HG03354 (cell line): ENCODE measurements around the gene KLF7.

Source experiments
- ATAC-seq: cut with Tn5 transposase; IDR thresholded peaks from one replicate; pipeline ENCODE4 v1.9.1; 2021; ENCODE audit warnings: mild to moderate bottlenecking; ENCODE audit not compliant: unreplicated experiment, poor library complexity, severe bottlenecking

Gene KLF7

DNA sequence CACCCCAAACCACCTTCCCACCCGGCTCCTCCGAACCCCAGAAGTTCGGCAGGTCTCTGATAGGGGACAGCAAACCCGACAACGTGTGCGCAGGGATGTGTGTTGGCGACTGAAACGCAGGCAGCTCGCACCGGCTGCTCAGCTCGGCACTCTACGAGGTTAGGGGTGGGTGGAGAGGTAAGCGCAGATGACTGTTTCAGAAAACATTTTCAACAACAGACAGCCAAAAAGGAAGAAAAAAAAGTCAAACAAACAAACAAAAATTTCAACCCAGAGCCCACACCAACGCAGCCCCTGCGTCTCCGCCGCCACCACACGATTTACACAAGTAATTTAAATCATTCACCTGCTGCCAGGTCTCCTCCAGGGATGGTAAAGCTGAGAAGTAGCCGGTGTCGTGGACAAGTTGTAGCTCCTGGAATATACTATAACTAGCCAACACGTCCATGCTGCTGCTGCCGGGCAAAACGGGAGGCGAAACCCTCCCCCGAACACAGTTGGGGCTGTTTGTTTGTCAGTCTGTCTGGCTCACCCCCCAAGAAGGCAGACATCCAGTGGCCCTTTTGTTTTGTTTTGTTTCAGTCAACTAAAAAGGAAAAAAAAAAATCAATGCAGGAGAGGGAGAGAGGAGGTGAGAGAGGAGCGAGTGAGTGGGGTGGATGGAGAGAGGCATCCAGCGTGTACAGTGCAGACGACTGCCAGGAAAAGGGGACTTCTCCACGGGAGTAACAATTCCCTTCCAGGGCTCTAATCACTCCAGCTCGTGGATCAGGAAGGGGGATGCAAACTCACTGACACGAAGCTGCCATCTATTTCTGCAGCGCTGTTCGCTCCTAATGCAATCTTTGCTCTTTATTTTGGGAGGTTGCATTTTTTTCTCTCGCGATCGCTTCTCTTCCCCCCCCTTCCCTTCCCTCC, at the start of gene KLF7:
KLF7 (minus strand) TSS at position 828 of the 918 bp plus-strand sequence; CDS start at position 448, 380 bp downstream.
- ATAC-seq, result peak; percentile 21

DNA sequence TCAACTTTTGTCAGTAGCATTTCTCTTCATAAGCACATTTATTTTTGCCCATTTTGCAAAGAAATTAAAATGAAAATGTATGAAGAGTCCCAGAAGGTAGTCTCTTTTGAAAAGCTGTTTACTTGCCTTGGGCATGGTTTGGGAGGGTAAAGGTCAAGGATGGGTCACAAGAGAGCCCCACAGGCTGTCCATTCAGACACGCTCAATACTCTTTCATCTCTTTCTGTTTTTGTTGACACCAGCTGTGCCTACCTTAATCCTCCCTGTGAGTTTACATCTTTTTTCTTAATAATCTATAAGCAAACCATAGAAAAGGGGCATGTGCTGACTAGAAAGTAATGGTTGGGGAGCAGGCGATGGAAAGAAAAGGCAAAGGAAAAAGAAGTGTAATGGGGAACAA, 49.6 kb upstream of the KLF7 start:
- ATAC-seq, result no peak

DNA sequence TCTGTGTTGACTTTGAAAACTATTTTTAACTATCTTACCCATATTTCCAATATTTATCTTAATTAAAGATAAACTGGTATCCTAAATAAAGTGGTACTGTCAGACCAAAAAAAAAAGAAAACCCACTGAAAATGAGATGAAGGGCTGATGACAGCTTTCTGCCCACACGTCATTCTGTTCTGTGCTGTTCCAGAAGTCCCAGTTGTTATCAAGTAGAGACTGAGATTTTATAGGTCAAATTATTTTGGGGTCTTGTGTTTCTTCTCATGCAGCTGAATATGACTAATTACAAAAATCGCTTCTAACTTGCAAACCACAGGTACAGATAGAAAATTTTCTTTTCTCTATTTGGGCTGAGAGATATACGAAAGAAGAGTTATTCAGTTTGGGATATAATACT, 48.7 kb upstream of the KLF7 start:
- ATAC-seq, result no peak

DNA sequence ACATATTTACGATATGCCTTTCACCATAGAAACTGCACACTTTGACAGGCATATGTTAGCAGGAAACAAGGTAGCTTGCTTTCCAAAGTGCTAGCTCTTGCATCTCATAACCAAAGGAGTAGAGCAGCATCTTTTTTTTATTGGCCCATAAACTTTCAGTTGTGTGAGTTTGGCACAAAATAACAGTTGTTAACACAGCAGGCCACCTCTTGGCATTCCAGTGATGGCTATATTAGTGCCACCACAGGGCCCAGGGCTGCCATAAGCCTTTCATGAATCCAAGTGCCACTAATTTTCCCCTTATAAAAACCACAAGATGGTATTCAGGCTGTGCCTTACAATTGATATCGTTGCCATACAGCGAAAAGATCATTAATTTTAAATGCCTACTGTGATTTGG, 40.3 kb upstream of the KLF7 start:
- no peak for ATAC-seq

DNA sequence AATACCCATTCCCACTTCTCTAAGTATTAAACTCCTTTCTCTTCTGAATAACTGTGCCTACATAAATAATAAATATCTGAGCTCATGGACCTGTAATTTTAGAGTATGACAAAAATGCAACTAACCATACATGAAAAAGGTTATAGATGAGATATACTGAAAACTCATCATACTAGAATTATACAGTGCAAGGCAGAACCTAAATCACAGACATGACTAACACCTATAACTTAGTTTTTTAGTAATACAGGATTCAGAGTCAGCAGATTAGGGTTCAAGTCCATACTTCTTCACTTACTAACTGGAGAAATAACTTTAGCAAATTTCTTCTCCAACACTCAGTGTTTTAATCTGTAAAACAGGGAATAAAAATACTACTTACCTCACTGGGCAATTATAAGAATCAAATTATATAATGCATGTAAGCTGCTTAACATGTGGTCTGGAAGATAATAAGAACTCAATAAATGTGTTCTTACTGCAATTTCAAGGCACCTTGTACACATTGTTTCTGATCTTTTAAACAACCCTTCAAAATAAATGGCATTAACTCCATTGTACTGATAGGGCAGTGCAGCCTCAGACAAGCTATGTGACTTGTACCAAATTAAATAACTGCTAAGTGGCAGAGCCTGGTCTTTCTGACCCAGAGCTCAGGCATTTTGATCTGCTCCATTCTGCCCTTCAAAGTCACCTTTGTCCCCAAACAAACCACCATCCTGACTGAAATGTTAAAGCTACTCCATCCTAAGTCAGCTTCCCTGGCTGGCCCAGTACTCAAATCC, 39.6 kb upstream of the KLF7 start:
- ATAC-seq, result no peak

DNA sequence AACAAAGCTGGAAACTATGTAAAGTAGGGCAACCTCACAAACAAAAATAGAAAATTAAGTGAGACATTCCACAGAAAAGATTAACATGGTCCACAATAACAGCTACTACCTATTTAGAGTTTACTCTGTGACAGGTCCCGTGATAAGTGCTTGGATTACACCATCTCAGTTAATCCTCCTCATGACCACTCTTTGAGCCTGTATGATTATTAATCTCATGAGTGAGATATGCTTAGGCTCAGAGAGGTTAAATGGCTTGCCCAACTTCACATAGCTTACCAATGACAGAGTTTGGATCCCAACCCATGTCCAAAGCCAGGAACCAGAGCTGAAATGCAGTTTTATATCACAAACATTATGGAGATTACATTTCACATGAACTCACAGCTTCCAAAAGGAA, 37.3 kb upstream of the KLF7 start:
- ATAC-seq, result no peak

DNA sequence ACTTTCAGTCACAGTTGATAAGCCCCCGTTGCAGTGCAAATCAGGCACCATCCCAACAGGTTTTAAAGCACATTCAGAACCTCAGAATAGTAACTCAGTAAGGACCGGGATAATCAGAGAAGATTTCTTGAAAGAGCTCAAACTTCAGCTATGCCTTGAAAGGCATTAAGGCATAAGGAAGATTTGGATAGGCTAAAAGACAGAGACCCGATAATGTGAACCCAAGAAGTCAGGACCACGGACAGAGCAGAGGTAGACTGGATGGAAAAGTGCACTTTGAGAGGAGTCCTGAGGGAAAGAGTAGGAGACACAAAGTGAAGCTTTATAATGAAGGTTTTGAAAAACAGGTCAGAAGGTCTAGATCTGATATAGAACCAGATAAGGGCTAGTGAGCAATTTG, 36.9 kb upstream of the KLF7 start:
- ATAC-seq, result no peak

DNA sequence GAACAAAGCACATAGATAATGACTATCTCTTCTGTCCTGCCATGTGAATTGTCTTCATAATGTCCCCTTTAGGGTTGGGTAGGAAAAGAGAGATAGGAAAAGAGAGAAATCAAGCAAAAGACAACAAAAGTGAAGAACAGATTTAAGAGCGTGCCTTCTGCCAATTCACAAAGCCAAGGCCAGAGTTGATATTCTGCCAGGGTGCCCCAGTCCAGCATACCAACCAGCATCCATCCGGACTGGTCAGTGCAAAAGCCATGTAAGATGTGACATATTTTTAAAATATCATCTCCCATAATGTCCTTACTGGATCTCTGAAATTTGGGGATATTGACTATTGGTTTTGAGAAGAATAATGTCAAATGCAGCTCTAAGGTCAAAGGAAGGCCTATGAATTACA, 35.7 kb upstream of the KLF7 start:
- ATAC-seq, result no peak

DNA sequence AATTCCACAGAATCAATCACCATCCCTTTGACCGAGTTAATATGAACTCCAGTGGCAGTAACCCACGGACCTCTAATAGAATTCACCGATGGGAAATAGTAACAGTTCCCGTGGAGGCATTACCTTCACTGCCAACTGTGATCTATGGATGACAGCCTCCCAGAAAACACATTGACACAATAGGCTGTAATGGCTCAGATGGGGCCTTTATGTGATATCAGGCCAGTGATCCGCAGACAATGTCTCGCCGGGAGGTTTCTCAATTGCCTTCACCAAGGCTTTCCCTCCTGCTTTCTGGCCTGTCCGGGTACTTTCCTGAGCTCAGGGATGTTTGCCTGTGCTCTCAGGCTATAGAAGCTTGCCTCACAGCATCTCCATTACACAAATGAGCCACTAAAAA, 34.4 kb upstream of the KLF7 start:
- ATAC-seq, result no peak

DNA sequence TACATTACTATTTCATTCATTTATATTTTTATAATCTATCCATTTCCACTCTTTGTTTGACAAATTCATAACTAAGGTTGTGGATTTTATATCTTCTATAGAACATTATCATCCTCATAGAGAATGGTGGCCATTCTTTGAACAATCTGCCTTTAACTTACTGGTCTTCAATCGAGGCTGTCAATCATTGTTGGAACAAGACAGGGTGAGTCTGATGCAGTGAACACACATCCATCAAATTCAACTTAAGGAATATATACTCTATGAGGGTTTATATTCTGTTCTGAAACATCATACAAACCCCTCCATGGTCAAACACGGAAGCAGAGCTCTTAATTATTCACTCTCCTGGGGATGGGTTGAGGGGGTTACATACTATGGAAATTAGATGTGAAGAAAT, 28.3 kb upstream of the KLF7 start:
- ATAC-seq, result no peak

DNA sequence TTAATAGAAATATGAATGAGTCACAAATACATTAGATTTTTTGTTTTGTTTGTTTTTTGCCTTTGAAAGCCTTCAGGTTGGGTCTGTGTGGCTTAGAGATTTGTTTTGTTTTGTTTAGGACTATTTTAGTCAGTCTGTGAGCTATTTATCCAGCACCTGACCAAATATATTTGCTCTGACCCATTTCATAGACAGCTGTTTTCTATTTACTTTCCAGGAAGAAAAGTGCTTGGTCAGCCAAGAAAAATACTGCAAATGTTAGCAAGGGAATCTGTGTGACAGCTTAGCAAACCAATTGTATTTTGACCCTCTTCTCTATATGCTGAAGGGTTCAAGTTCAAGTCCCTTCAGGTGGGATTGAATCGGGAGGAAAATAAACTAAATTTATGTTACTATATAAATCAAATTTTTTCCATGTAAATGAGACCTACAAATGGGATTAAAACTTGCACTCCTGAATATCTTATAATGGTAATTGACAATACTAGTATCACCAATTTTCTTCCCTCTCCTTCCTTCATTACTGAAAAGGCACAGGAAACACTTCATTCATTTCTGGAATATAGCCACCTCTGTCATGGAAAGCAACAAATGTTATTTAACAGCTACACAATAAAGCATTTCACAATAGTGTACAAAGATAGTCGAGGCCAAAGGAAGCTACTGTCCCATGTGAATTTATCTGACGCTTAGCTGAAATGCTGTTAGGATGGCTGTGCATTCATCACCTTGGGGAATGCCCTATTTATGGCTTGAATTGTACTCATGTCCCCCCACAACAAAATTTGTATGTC, 23.1 kb upstream of the KLF7 start:
- no peak for ATAC-seq

DNA sequence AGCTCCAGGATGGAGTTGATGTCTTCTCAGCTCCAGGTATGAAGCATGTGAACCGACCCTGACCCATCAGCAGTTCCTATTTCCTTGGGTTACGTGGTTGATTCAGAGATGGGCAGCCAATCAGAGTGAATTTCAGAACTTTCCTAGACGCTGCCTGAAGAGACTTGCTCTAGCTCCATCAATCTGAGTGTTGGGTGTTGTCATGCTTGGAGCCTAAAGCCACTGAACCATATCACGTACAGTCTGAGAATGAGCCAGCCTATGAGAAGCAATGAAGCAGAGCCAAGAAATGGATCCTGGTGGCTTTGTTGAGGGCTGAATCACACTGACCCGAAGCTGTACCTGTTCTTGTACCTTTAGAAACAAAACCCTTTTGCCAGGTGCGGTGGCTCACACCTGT, 19.6 kb upstream of the KLF7 start:
- ATAC-seq, result no peak

DNA sequence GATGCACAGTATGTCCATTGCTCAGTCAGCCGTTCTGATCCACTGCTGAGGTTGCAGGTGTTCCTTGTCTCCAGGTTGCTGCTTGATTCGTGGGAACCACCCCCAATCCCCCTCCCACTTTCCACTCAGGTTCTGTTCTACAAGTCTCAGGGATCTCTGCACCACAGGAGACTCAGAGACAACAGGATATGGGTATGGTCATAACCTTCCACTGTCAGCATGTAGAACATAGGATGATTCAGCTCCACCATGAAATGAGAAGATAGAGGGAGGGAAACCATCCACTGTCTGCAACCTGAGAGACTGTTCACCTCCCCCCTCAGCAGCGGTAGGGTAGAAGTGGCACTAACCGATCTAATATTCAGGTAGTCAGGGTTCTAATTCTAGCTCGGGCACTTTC, 19.0 kb upstream of the KLF7 start:
- no peak for ATAC-seq

DNA sequence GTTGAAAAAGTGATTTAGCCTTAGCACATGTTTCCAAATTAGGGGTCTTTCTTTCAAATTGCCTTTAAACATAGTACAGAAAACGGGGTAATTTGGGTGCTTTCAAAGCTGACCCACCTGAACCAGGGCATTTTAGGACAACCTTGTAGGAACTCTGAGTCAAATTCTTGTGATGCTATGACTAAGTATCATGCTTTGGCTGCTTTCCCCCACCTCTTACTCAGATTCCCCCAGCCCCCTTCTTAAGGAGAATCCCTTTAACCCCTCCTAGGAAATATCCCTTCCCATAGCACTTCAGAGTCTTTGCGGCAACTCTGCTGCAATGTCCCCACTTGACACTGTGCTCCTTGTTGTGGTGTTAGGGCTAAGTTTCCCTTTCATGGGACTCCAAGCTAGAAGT, 18.6 kb upstream of the KLF7 start:
- no peak for ATAC-seq

DNA sequence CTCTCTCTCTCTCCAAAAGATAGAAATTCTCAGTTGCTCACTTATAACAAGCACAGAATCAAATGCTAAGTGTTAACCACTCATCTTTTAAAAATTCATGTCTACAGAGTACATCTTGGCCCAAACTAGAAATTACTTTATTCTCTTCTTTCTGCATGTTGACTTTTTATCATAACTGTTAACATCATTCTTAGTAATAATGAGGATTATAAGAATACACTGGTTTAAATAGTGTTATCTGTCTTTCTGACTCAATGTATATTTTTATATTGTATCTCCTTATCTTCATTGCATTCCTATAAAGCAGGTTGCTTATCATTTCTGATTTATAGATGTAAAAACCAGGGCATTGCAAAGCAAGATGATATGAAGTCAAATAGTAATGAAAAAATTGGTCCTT, 17.8 kb upstream of the KLF7 start:
- ATAC-seq, result no peak

DNA sequence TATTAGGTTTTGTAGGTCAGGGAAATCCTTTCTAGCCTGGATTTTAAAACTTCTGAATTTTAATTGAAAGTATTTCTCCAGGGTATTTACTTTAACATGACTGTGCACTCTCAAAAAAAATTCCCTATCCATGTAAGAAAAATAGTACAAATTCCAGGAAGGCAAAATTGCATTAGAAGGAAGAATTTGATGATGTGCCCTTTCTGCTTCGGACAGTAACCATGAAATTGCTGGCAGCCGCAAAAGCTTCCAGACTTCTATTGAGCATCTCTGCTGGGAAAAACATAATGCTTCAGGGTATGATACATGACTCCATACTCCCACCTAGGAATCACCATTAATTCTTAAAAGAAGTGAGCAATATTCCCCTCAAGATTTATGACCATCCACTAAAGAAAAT, 17.2 kb upstream of the KLF7 start:
- no peak for ATAC-seq

DNA sequence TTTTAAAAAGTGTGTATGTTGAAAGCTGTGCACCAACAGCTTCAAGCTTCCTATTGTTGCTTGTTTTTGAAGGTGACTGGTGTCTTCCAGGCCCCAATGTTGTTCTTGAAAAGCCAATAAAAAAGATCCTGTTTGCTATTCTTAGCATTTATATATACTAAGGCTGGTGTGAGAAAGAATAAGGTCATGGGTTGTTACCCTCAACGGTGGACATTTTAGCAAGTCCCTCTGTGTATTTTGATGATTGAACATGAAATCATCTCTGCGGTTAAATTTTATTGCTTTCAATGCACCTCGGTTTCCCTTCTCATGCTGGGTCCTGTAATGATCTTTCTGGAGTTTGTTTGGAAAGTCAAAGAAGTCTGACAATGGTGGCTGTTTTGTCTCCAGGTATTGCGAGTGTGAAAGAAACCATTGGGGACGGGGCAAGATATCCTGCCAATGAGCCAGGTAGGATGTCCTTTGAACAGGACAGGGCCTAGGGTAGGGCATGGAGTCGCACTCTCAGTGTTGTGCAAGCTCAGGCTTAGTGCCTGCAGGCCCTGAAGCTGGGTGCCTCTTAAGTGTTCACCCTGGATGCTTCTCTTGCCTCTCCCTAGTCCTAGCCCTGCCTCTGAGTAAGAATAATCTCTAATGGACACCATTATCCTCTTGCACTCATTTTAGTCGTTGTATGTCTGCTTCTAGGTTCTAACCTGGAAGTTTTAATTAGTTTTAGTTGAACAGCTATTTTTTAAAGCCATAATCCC, 16.0 kb upstream of the KLF7 start:
- ATAC-seq, result no peak

DNA sequence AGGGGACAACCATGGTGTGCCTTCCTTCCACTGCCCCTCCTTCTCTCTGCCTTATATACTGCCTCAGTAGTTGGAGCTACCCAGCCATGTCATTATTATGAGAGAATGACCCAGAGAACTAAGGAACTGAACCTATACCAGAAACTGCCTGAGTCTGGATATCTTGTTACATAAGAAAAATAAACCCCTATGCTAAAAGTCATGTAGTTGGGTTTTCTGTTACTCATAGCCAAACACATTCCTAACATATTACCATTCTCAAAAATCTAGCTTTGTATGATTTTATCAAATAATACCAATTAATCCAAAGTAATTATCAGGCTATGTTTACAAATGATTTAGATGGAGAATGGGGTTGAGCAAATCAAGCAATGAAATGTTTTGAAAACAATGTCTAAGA, 15.0 kb upstream of the KLF7 start:
- ATAC-seq, result no peak

DNA sequence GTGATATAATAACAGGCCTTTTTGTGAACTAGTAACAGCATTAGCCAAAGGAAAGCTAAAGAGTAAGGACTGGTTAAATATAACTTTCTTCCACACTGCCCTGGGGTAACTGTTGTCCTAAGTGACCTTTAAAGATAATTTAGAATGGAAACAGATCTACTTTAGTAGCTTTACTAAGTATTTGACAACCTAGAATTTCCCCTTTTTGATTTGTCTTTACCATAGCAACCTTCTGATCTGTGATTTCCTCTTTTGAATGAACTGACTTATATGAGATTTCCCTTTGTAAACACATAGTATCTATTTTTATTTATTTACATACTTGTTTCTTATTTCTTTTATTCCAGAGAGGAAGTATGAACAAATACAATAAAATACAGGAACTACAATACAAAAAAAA, 10.5 kb upstream of the KLF7 start:
- ATAC-seq, result no peak

DNA sequence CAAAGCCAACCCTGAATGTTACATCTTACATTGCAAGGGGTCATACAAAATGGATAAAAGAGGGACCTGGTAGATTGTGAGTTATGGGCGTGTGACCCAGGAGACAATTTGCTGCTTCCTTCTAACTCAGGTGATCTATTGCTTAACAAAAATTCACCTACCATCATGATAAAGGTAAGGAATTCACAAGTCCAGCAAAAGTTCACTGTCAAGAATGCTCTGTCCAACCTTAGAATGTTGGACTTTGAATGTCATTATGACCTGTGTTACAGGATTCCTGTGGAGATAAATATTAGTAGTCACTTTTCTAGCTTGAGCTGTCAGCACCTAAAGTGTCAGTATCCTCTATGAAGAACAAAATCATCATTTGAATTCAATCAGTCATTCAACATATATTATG, 7.9 kb upstream of the KLF7 start:
- no peak for ATAC-seq
